ENCODE measurements around the gene MTOR.

The MTOR gene

GRCh38 chr1:11233208-11233607, 29.1 kb downstream of the MTOR start:
- no peaks in the 10 kb centered on the region for H3K27me3 ChIP-seq (ENCODE audit: insufficient read depth, poor library complexity, severe bottlenecking)
- no peak for TF ChIP-seq SPI1 (IDR thresholded peaks at IDR 0.05; ENCODE audit: borderline replicate concordance, low read depth)
- no peak for TF ChIP-seq POLR2AphosphoS5 (IDR thresholded peaks at IDR 0.05; ENCODE audit: low read depth)
- no peak overlapping the region for H3K27ac ChIP-seq (replicated peaks)
- no peak for DNase-seq (ENCODE audit: low read depth in 1 of 2, low spot score in 1 of 2)
- no peak overlapping the region for H3K4me3 ChIP-seq (replicated peaks; ENCODE audit: insufficient read depth, low read length)

- H3K27ac ChIP-seq (replicated peaks) = no peak overlapping the region
- DNase-seq (ENCODE audit: low read depth in 1 of 2, low spot score in 1 of 2) = no peak
- no peaks in the 10 kb centered on the region for H3K27me3 ChIP-seq (ENCODE audit: insufficient read depth, poor library complexity, severe bottlenecking)
- no peak for TF ChIP-seq CTCF (IDR thresholded peaks at IDR 0.05; ENCODE audit: insufficient read depth, low read length)
- TF ChIP-seq SPI1 (IDR thresholded peaks at IDR 0.05; ENCODE audit: borderline replicate concordance, low read depth) = no peak
- TF ChIP-seq REST (IDR thresholded peaks at IDR 0.05; ENCODE audit: insufficient replicate concordance, low read depth) = no peak
- no peak for TF ChIP-seq GABPA (IDR thresholded peaks at IDR 0.05; ENCODE audit: low read depth)
- TF ChIP-seq POLR2AphosphoS5 (IDR thresholded peaks at IDR 0.05; ENCODE audit: low read depth) = no peak
- no peak overlapping the region for H3K4me3 ChIP-seq (replicated peaks; ENCODE audit: insufficient read depth, low read length)
Observed at GRCh38 chr1:11229203-11229602, 33.1 kb downstream of the MTOR start.

GRCh38 chr1:11227106-11228077, 35.0 kb downstream of the MTOR start:
- DNase-seq (ENCODE audit: low read depth in 1 of 2, low spot score in 1 of 2) = no peak
- TF ChIP-seq REST (IDR thresholded peaks at IDR 0.05; ENCODE audit: insufficient replicate concordance, low read depth) = no peak
- TF ChIP-seq POLR2AphosphoS5 (IDR thresholded peaks at IDR 0.05; ENCODE audit: low read depth) = no peak
- TF ChIP-seq GABPA (IDR thresholded peaks at IDR 0.05; ENCODE audit: low read depth) = no peak
- no peak for TF ChIP-seq SPI1 (IDR thresholded peaks at IDR 0.05; ENCODE audit: borderline replicate concordance, low read depth)
- TF ChIP-seq CTCF (IDR thresholded peaks at IDR 0.05; ENCODE audit: insufficient read depth, low read length) = no peak
- Histone ChIP-seq H3K27me3 (ENCODE audit: insufficient read depth, poor library complexity, severe bottlenecking) (no peaks in the 10 kb centered on the region), H3K4me3 (replicated peaks; ENCODE audit: insufficient read depth, low read length) (no peak overlapping the region), H3K27ac (replicated peaks) (no peak overlapping the region)

- Histone ChIP-seq H3K27ac (replicated peaks) (no peak overlapping the region), H3K27me3 (ENCODE audit: insufficient read depth, poor library complexity, severe bottlenecking) (no peaks in the 10 kb centered on the region), H3K4me3 (replicated peaks; ENCODE audit: insufficient read depth, low read length) (no peak overlapping the region)
- DNase-seq (ENCODE audit: low read depth in 1 of 2, low spot score in 1 of 2) = no peak
- TF ChIP-seq SPI1 (IDR thresholded peaks at IDR 0.05; ENCODE audit: borderline replicate concordance, low read depth) = no peak
- TF ChIP-seq CTCF (IDR thresholded peaks at IDR 0.05; ENCODE audit: insufficient read depth, low read length) = no peak
- no peak for TF ChIP-seq GABPA (IDR thresholded peaks at IDR 0.05; ENCODE audit: low read depth)
- TF ChIP-seq POLR2AphosphoS5 (IDR thresholded peaks at IDR 0.05; ENCODE audit: low read depth) = no peak
Observed at GRCh38 chr1:11216074-11216473, 46.3 kb downstream of the MTOR start.
